ENCODE results near the gene NENF. TPM values are rescaled to one million over a fixed set of nuclear protein-coding genes. Genes with fewer than 3 reads are reported as not detected.
"Not testable (repeated sequence)": the region's sequence is repeated elsewhere in the genome, so short reads cannot be mapped to it uniquely, and the experiment has no call there.

The NENF gene
- polyA plus RNA-seq: 43.6 TPM
- long read RNA-seq, donor 1, transcript NENF-201 (4 exons, 949 nt): major isoform, 23 of 26 reads
- long read RNA-seq, donor 1, partial matches to known transcripts: 0 of 26 reads
- long read RNA-seq, donor 1, other reads (novel, unspliced or antisense): 0 of 26 reads
- long read RNA-seq, donor 2, transcript NENF-204 (3 exons, 845 nt): minor isoform, 5 of 79 reads
- long read RNA-seq, donor 2, transcript NENF-201 (4 exons, 949 nt): major isoform, 74 of 79 reads
- long read RNA-seq, donor 2, partial matches to known transcripts: 0 of 79 reads
- long read RNA-seq, donor 2, other reads (novel, unspliced or antisense): 0 of 79 reads
- long read RNA-seq, donor 3: 0 reads
- long read RNA-seq, donor 4, transcript NENF-201 (4 exons, 949 nt): major isoform, 6 of 6 reads
- long read RNA-seq, donor 4, partial matches to known transcripts: 0 of 6 reads
- long read RNA-seq, donor 4, other reads (novel, unspliced or antisense): 0 of 6 reads
- long read RNA-seq, donor 5, transcript NENF-201 (4 exons, 949 nt): major isoform, 34 of 43 reads
- long read RNA-seq, donor 5, transcript NENF-204 (3 exons, 845 nt): minor isoform, 8 of 43 reads
- long read RNA-seq, donor 5, partial matches to known transcripts: 0 of 43 reads
- long read RNA-seq, donor 5, other reads (novel, unspliced or antisense): 0 of 43 reads
- long read RNA-seq, donor 6, transcript NENF-204 (3 exons, 845 nt): minor isoform, 7 of 66 reads
- long read RNA-seq, donor 6, transcript NENF-201 (4 exons, 949 nt): major isoform, 53 of 66 reads
- long read RNA-seq, donor 6, partial matches to known transcripts: 5 of 66 reads
- long read RNA-seq, donor 6, other reads (novel, unspliced or antisense): 0 of 66 reads
- long read RNA-seq, donor 7, transcript NENF-201 (4 exons, 949 nt): major isoform, 43 of 52 reads
- long read RNA-seq, donor 7, transcript NENF-204 (3 exons, 845 nt): minor isoform, 9 of 52 reads
- long read RNA-seq, donor 7, partial matches to known transcripts: 0 of 52 reads
- long read RNA-seq, donor 7, other reads (novel, unspliced or antisense): 0 of 52 reads
- long read RNA-seq, donor 8, transcript NENF-204 (3 exons, 845 nt): minor isoform, 6 of 98 reads
- long read RNA-seq, donor 8, transcript NENF-201 (4 exons, 949 nt): major isoform, 87 of 98 reads
- long read RNA-seq, donor 8, transcript NENF-203 (4 exons, 875 nt): minor isoform, 5 of 98 reads
- long read RNA-seq, donor 8, partial matches to known transcripts: 0 of 98 reads
- long read RNA-seq, donor 8, other reads (novel, unspliced or antisense): 0 of 98 reads
- long read RNA-seq, donor 9, transcript NENF-204 (3 exons, 845 nt): minor isoform, 5 of 75 reads
- long read RNA-seq, donor 9, transcript NENF-201 (4 exons, 949 nt): major isoform, 70 of 75 reads
- long read RNA-seq, donor 9, partial matches to known transcripts: 0 of 75 reads
- long read RNA-seq, donor 9, other reads (novel, unspliced or antisense): 0 of 75 reads
- long read RNA-seq, donor 10, transcript NENF-201 (4 exons, 949 nt): major isoform, 53 of 59 reads
- long read RNA-seq, donor 10, transcript NENF-204 (3 exons, 845 nt): minor isoform, 6 of 59 reads
- long read RNA-seq, donor 10, partial matches to known transcripts: 0 of 59 reads
- long read RNA-seq, donor 10, other reads (novel, unspliced or antisense): 0 of 59 reads
- long read RNA-seq, donor 11, transcript NENF-201 (4 exons, 949 nt): major isoform, 50 of 65 reads
- long read RNA-seq, donor 11, transcript NENF-204 (3 exons, 845 nt): minor isoform, 13 of 65 reads
- long read RNA-seq, donor 11, partial matches to known transcripts: 0 of 65 reads
- long read RNA-seq, donor 11, other reads (novel, unspliced or antisense): 0 of 65 reads

DNA sequence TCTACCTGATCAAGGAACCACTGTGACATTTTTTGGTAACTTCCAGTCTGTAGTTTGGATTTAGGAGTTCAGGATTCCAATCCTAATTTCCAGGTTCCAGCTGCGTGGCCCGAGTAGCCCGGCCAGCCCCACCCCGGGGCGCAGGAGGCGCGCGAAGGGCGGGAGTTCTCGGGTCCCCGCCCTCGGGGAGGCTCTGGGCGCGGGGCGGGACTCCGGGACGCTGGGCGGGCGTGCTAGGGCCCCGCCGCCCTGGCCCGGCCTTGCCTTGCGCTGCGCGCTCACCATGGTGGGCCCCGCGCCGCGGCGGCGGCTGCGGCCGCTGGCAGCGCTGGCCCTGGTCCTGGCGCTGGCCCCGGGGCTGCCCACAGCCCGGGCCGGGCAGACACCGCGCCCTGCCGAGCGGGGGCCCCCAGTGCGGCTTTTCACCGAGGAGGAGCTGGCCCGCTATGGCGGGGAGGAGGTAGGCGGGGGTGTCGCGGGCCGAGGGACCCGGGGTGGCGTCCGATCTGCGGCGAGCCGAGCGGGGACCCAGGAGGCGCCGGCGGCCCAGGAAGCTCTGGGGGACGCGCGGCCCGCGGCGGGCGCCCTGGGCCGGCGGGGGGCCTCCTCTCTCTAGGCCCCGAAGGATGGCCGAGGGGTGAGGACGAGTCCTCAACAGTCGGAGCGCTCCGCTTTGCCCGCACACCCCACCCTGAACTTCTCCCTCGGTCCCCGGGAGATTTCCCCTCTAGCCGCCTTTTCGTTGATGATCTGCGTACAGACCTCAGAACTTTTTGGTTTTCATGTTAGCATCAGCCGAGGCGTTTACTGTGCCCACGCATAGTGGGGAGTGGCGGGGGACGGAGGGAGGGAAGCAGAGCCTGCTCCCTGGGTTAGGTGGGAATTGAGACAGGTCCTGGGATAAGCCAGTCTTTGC is at the start of gene NENF:
NENF (plus strand) TSS at position 260 of the 916 bp plus-strand sequence; CDS start at position 284, 24 bp downstream.
- Histone ChIP-seq H3K4me1 (ENCODE audit: control insufficient read depth, insufficient read depth, low read length) (peaks cover 16% of the 10 kb centered on the region), H3K27me3 (ENCODE audit: control insufficient read depth, insufficient read depth, low read length) (no peaks in the 10 kb centered on the region), H3K9me3 (ENCODE audit: control insufficient read depth, low read depth, low read length) (no peaks in the 10 kb centered on the region), H3K27ac (ENCODE audit: low read length) (peak within 1 kb of the TSS; percentile 74), H3K36me3 (ENCODE audit: control insufficient read depth, insufficient read depth, low read length) (no peaks in the 10 kb centered on the region), H3K4me3 (ENCODE audit: low read length) (peak within 1 kb of the TSS; percentile 56)
- WGBS (ENCODE audit: insufficient coverage, low lambda C conversion rate): no CpG with 5 or more reads among the region's 86 CpGs
- DNase-seq: peak; percentile 77 to 87

- H3K27me3 ChIP-seq (ENCODE audit: control insufficient read depth, insufficient read depth, low read length): no peaks in the 10 kb centered on the region
- WGBS (ENCODE audit: insufficient coverage, low lambda C conversion rate): no CpG with 5 or more reads among the region's 1 CpG
- no peak overlapping the region for H3K27ac ChIP-seq (ENCODE audit: low read length)
- DNase-seq: no peak
- H3K36me3 ChIP-seq (ENCODE audit: control insufficient read depth, insufficient read depth, low read length): peaks cover 21% of the 10 kb centered on the region
- H3K4me3 ChIP-seq (ENCODE audit: low read length): no peak overlapping the region
- H3K9me3 ChIP-seq (ENCODE audit: control insufficient read depth, low read depth, low read length): peaks cover 14% of the 10 kb centered on the region
- H3K4me1 ChIP-seq (ENCODE audit: control insufficient read depth, insufficient read depth, low read length): no peaks in the 10 kb centered on the region
Observed at GRCh38 chr1:212386029-212386428, 46.7 kb upstream of the NENF start.

DNA sequence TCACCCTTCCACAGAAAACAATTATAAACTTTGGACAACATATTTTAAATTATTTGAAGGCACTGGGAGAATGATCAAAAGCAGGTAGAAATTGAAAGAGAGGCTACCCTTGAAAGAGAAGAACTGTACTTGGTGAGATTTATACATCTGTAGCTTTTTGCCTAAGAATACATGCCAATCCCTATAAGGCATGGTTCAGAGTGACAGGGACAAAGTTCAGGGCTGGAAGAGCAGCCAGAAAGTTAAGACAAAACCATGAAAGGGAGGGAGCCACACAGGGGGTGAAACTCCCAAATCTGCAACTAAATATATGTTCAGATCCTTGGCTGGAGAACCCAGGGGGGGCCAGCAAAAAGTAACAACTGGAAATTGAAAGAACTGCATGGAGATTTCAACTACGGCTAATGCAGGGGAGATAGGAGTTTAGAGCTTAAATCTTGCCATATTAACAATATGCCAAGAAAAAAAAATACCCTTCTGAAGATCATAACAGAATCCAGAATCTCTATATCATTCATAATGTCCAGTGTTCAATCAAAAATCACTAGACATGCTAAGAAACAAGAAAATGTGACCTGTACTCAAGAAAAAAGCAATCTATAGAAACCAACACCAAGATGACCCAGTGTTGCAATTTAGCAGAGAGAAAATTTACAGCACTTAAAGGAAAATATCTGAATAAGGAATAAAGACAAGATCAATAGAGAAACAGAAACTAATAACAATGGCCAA is 43.6 kb upstream of the NENF start:
- peaks cover 14% of the 10 kb centered on the region for H3K9me3 ChIP-seq (ENCODE audit: control insufficient read depth, low read depth, low read length)
- no peak overlapping the region for H3K27ac ChIP-seq (ENCODE audit: low read length)
- H3K4me1 ChIP-seq (ENCODE audit: control insufficient read depth, insufficient read depth, low read length): no peaks in the 10 kb centered on the region
- H3K27me3 ChIP-seq (ENCODE audit: control insufficient read depth, insufficient read depth, low read length): no peaks in the 10 kb centered on the region
- peaks cover 21% of the 10 kb centered on the region for H3K36me3 ChIP-seq (ENCODE audit: control insufficient read depth, insufficient read depth, low read length)
- no peak overlapping the region for H3K4me3 ChIP-seq (ENCODE audit: low read length)
- 89% methylated on average over 1 of the region's 1 CpG for WGBS (ENCODE audit: insufficient coverage, low lambda C conversion rate)
- no peak for DNase-seq

DNA sequence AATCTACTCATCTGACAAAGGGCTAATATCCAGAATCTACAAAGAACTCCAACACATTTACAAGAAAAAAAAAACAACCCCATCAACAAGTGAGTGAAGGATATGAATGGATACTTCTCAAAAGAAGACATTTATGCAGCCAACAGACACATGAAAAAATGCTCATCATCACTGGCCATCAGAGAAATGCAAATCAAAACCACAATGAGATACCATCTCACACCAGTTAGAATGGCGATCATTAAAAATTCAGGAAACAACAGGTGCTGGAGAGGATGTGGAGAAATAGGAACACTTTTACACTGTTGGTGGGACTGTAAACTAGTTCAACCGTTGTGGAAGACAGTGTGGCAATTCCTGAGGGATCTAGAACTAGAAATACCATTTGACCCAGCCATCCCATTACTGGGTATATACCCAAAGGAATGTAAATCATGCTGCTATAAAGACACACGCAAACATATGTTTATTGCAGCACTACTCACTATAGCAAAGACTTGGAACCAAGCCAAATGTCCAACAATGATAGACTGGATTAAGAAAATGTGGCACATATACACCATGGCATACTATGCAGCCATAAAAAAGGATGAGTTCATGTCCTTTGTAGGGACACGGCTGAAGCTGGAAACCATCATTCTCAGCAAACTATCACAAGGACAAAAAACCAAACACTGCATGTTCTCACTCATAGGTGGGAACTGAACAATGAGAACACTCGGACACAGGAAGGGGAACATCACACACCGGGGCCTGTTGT is 36.9 kb upstream of the NENF start:
- no CpG with 5 or more reads among the region's 6 CpGs for WGBS (ENCODE audit: insufficient coverage, low lambda C conversion rate)
- not testable (repeated sequence) for H3K27ac ChIP-seq (ENCODE audit: low read length); DNase-seq; H3K27me3 ChIP-seq (ENCODE audit: control insufficient read depth, insufficient read depth, low read length); H3K4me3 ChIP-seq (ENCODE audit: low read length); H3K36me3 ChIP-seq (ENCODE audit: control insufficient read depth, insufficient read depth, low read length); H3K4me1 ChIP-seq (ENCODE audit: control insufficient read depth, insufficient read depth, low read length)
- H3K9me3 ChIP-seq (ENCODE audit: control insufficient read depth, low read depth, low read length): peaks cover 11% of the 10 kb centered on the region

DNA sequence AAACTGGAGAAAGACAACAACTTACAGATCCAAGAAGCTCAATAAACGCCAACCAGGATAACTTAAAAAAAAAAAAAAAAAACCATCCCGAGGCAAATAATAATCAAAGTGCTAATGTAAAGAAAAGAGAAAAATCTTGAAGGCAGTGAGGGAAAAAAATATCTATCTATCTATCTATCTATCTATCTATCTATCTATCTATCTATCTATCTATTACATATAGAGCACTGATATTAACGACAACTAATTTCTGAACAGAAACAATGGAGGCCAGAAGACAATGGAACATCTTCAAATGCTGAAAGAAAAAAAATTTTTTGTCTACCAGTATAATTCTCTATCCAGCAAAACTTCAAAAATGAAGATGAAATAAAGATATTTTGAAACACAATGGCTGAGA is 36.1 kb upstream of the NENF start:
- Histone ChIP-seq H3K9me3 (ENCODE audit: control insufficient read depth, low read depth, low read length) (peaks cover 11% of the 10 kb centered on the region), H3K4me1 (ENCODE audit: control insufficient read depth, insufficient read depth, low read length) (no peaks in the 10 kb centered on the region), H3K4me3 (ENCODE audit: low read length) (no peak overlapping the region), H3K27ac (ENCODE audit: low read length) (no peak overlapping the region), H3K27me3 (ENCODE audit: control insufficient read depth, insufficient read depth, low read length) (no peaks in the 10 kb centered on the region), H3K36me3 (ENCODE audit: control insufficient read depth, insufficient read depth, low read length) (peaks cover 2% of the 10 kb centered on the region)
- WGBS (ENCODE audit: insufficient coverage, low lambda C conversion rate): 100% methylated on average over 2 of the region's 3 CpGs
- DNase-seq: no peak

DNA sequence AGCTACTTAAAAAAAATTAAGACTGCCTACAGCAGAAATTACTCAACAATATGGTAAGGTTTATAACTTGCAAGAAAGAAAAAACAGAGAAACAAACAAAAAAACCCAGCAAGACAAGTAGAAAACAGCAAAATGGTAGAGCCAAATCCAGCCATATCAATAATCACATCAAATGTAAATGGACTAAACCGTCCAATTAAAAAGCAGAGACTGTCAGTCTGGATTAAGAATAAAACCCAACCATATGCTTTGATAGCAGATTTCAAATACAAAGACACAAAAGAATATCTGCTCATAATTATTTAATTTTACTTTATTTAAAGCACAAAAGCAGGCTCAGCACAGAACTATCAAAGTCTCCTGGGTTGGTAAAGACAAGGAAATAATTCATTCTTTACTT is 35.5 kb upstream of the NENF start:
- peaks cover 2% of the 10 kb centered on the region for H3K36me3 ChIP-seq (ENCODE audit: control insufficient read depth, insufficient read depth, low read length)
- H3K4me3 ChIP-seq (ENCODE audit: low read length): no peak overlapping the region
- peaks cover 11% of the 10 kb centered on the region for H3K9me3 ChIP-seq (ENCODE audit: control insufficient read depth, low read depth, low read length)
- WGBS (ENCODE audit: insufficient coverage, low lambda C conversion rate): no CpG with 5 or more reads among the region's 1 CpG
- DNase-seq: no peak
- H3K27me3 ChIP-seq (ENCODE audit: control insufficient read depth, insufficient read depth, low read length): no peaks in the 10 kb centered on the region
- no peak overlapping the region for H3K27ac ChIP-seq (ENCODE audit: low read length)
- H3K4me1 ChIP-seq (ENCODE audit: control insufficient read depth, insufficient read depth, low read length): no peaks in the 10 kb centered on the region

DNA sequence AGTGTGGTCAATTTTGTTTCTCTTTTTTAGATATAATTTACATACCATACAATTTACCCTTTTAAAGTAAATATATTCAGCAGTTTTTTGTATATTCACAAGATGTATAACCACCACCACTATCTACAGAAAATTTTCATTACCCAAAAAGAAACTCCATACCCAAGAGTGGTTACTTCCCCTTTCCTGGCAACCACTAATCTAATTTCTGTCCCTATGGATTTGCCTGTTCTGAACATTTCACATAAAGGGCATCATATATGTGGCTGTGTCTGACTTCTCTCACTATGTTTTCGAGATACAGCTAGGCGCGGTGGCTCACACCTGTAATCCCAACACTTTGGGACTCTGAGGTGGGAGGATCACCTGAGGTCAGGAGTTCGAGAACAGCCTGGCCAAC is 31.7 kb upstream of the NENF start:
- WGBS (ENCODE audit: insufficient coverage, low lambda C conversion rate): no CpG with 5 or more reads among the region's 4 CpGs
- H3K4me1 ChIP-seq (ENCODE audit: control insufficient read depth, insufficient read depth, low read length): no peaks in the 10 kb centered on the region
- H3K27me3 ChIP-seq (ENCODE audit: control insufficient read depth, insufficient read depth, low read length): no peaks in the 10 kb centered on the region
- peaks cover 8% of the 10 kb centered on the region for H3K36me3 ChIP-seq (ENCODE audit: control insufficient read depth, insufficient read depth, low read length)
- no peak overlapping the region for H3K4me3 ChIP-seq (ENCODE audit: low read length)
- peaks cover 11% of the 10 kb centered on the region for H3K9me3 ChIP-seq (ENCODE audit: control insufficient read depth, low read depth, low read length)
- DNase-seq: no peak
- no peak overlapping the region for H3K27ac ChIP-seq (ENCODE audit: low read length)
